Measurements from ENCODE around the gene CASQ1.

- TF ChIP-seq POLR2AphosphoS5 (IDR thresholded peaks at IDR 0.05; ENCODE audit: low read depth, low read length) (no peak), TAF1 (IDR thresholded peaks at IDR 0.05; ENCODE audit: low read depth, low read length) (no peak)
Observed at GRCh38 chr1:160168016-160168415, 22.4 kb upstream of the CASQ1 start.
